MM.1S (cell line): ENCODE measurements around the gene POU5F1.

ENCODE experiments used
- DNase-seq: peaks from one replicate; pipeline ENCODE4 v3.0.0-alpha.2; 2015
- H2AFZ ChIP-seq: fragments of 300-600 bp; sonication (generic); 2 replicates; pipeline ENCODE4 v1.6.0; 2016; ENCODE audit warnings: antibody characterized with exemption, low read length
- H3F3A ChIP-seq: fragments of 300-600 bp; sonication (generic); 2 replicates; pipeline ENCODE4 v1.6.1; 2016; ENCODE audit warnings: mild to moderate bottlenecking, antibody characterized with exemption, low read length, moderate library complexity, mixed read lengths; ENCODE audit not compliant: insufficient read depth
- H3K27ac ChIP-seq: fragments of 300-600 bp; sonication (generic); 2 replicates; pipeline ENCODE4 v1.5.1; 2016; ENCODE audit warnings: mild to moderate bottlenecking, low read length
- H3K27me3 ChIP-seq: fragments of 300-600 bp; sonication (generic); replicated peaks from 2 replicates; pipeline ENCODE4 v1.6.0; 2016; ENCODE audit warnings: low read length; ENCODE audit not compliant: insufficient read depth
- H3K36me3 ChIP-seq: fragments of 300-600 bp; sonication (generic); replicated peaks from 2 replicates; pipeline ENCODE4 v1.6.1; 2016; ENCODE audit warnings: mild to moderate bottlenecking, low read length, mixed read lengths; ENCODE audit not compliant: insufficient read depth
- H3K4me1 ChIP-seq: fragments of 300-600 bp; sonication (generic); 2 replicates; pipeline ENCODE4 v1.6.1; 2016; ENCODE audit warnings: low read length, mixed read lengths
- H3K4me2 ChIP-seq: fragments of 300-600 bp; sonication (generic); 2 replicates; pipeline ENCODE4 v1.6.0; 2016; ENCODE audit warnings: low read depth, low read length
- H3K4me3 ChIP-seq: fragments of 300-600 bp; sonication (generic); 2 replicates; pipeline ENCODE4 v1.5.1; 2016; ENCODE audit warnings: low read length, mixed read lengths
- H3K79me2 ChIP-seq: fragments of 300-600 bp; sonication (generic); 2 replicates; pipeline ENCODE4 v1.6.1; 2016; ENCODE audit warnings: mixed run types, low read length, mixed read lengths
- H3K9ac ChIP-seq: fragments of 300-600 bp; sonication (generic); 2 replicates; pipeline ENCODE4 v1.6.1; 2016; ENCODE audit warnings: low read length, mixed read lengths
- H3K9me2 ChIP-seq: fragments of 300-600 bp; sonication (generic); replicated peaks from 2 replicates; pipeline ENCODE4 v1.6.1; 2016; ENCODE audit warnings: mild to moderate bottlenecking, low read length, mixed read lengths; ENCODE audit not compliant: insufficient read depth
- H3K9me3 ChIP-seq: fragments of 300-600 bp; sonication (generic); replicated peaks from 2 replicates; pipeline ENCODE4 v1.6.1; 2016; ENCODE audit warnings: mild to moderate bottlenecking, low read length, mixed read lengths; ENCODE audit not compliant: insufficient read depth
- H4K20me1 ChIP-seq: fragments of 300-600 bp; sonication (generic); 2 replicates; pipeline ENCODE4 v1.6.1; 2016; ENCODE audit warnings: mild to moderate bottlenecking, low read length, moderate library complexity, mixed read lengths; ENCODE audit not compliant: insufficient read depth
- CTCF ChIP-seq: fragments of 300-600 bp; sonication (generic); IDR thresholded peaks from 2 replicates; pipeline ENCODE4 v1.5.1; 2016; ENCODE audit warnings: antibody characterized with exemption, low read length, mixed read lengths
- EZH2 ChIP-seq: fragments of 300-600 bp; sonication (generic); optimal IDR thresholded peaks from 2 replicates; pipeline ENCODE3; 2017; ENCODE audit warnings: low read depth, mild to moderate bottlenecking, antibody characterized with exemption, low read length, mixed read lengths
- EZH2phosphoT487 ChIP-seq: fragments of 300-600 bp; sonication (generic); IDR thresholded peaks from 2 replicates; pipeline ENCODE4 v1.6.1; 2018; ENCODE audit warnings: antibody characterized with exemption, low read length

POU5F1 gene

GRCh38 chr6:31139599-31139998, 30.9 kb downstream of the POU5F1 start:
- Histone ChIP-seq H3K4me2 (no peak overlapping the region), H3K36me3 (no peaks in the 10 kb centered on the region), H3K9ac (no peak overlapping the region), H3K9me2 (no peaks in the 10 kb centered on the region), H3K27ac (no peak overlapping the region), H3K4me3 (no peak overlapping the region), H3K27me3 (peaks cover 5% of the 10 kb centered on the region; the same call in 1 of the 2 replicates), H2AFZ (no peak overlapping the region), H3K79me2 (no peaks in the 10 kb centered on the region), H3K4me1 (no peaks in the 10 kb centered on the region), H3F3A (no peaks in the 10 kb centered on the region), H4K20me1 (no peaks in the 10 kb centered on the region), H3K9me3 (no peaks in the 10 kb centered on the region)
- TF ChIP-seq EZH2phosphoT487 (no peak), EZH2 (no peak), CTCF (no peak)
- no peak for DNase-seq

DNA sequence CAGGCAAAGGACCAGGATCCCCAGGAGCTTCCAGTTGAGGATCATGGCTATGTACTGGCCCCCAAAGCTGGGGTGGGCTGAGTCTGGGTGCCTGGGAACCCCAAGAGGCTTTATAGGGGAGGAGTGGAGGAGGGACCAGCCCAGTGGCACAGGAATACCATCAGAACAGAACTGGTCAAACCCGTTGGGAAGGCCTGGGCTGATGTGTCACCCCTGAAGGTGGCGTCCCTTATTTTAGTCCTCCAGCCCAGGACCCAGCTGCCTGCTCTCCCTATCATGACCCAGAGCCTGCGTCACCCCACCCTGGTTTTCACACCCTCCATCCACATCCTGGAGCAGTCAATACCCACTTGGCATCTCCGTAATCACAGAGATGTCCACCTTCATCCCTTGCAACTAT, 31.5 kb downstream of the POU5F1 start, which contains the start of gene PSORS1C2:
TSS of gene PSORS1C2 (minus strand) at position 85 of the 400 bp plus-strand sequence. CDS start at position 45, 40 bp downstream.
- H3K27ac ChIP-seq: no peak within 1 kb of the TSS
- H3K36me3 ChIP-seq: no peaks in the 10 kb centered on the region
- no peaks in the 10 kb centered on the region for H3K9me3 ChIP-seq
- H3K79me2 ChIP-seq: no peaks in the 10 kb centered on the region
- no peak for DNase-seq
- H3K27me3 ChIP-seq: peaks cover 5% of the 10 kb centered on the region; the same call in 1 of the 2 replicates
- H3K9ac ChIP-seq: no peak within 1 kb of the TSS
- H3K9me2 ChIP-seq: no peaks in the 10 kb centered on the region
- no peaks in the 10 kb centered on the region for H3F3A ChIP-seq
- H3K4me2 ChIP-seq: peak within 1 kb of the TSS; percentile 92
- peak within 1 kb of the TSS; percentile 43 for H2AFZ ChIP-seq
- no peak for TF ChIP-seq CTCF
- no peak for TF ChIP-seq EZH2
- TF ChIP-seq EZH2phosphoT487: no peak
- no peaks in the 10 kb centered on the region for H3K4me1 ChIP-seq
- H3K4me3 ChIP-seq: peak within 1 kb of the TSS; percentile 49; the same call in 1 of the 2 replicates
- H4K20me1 ChIP-seq: no peaks in the 10 kb centered on the region

GRCh38 chr6:31135710-31136109, 34.8 kb downstream of the POU5F1 start:
- TF ChIP-seq EZH2phosphoT487: no peak
- no peak for TF ChIP-seq CTCF
- no peak for TF ChIP-seq EZH2
- H3K9me2 ChIP-seq: no peaks in the 10 kb centered on the region
- no peaks in the 10 kb centered on the region for H3F3A ChIP-seq
- no peaks in the 10 kb centered on the region for H3K9me3 ChIP-seq
- H3K4me3 ChIP-seq: no peak overlapping the region
- DNase-seq: no peak
- H3K27me3 ChIP-seq: peaks cover 5% of the 10 kb centered on the region; the same call in 1 of the 2 replicates
- no peak overlapping the region for H3K27ac ChIP-seq
- H3K9ac ChIP-seq: no peak overlapping the region
- H2AFZ ChIP-seq: no peak overlapping the region
- no peak overlapping the region for H3K4me2 ChIP-seq
- H3K36me3 ChIP-seq: no peaks in the 10 kb centered on the region
- H3K79me2 ChIP-seq: no peaks in the 10 kb centered on the region
- H4K20me1 ChIP-seq: no peaks in the 10 kb centered on the region
- no peaks in the 10 kb centered on the region for H3K4me1 ChIP-seq
